Activated naive CD8-positive, alpha-beta T cell (primary cell): ENCODE results near the gene EXD1.
A peak's percentile ranks its signal among the peaks of the same experiment; 100 is the strongest.
"Not testable (repeated sequence)": the region's sequence is repeated elsewhere in the genome, so short reads cannot be mapped to it uniquely, and the experiment has no call there.

Experiments
- H3K27ac Mint-ChIP-seq: one replicate; pipeline ENCODE4 v1.8.0; 2021; ENCODE audit warnings: mixed read lengths
- H3K27me3 Mint-ChIP-seq: one replicate; pipeline ENCODE4 v1.8.0; 2021; ENCODE audit warnings: mixed read lengths
- H3K36me3 Mint-ChIP-seq: one replicate; pipeline ENCODE4 v1.8.0; 2021; ENCODE audit warnings: mixed read lengths
- H3K4me1 Mint-ChIP-seq: one replicate; pipeline ENCODE4 v1.8.0; 2021; ENCODE audit warnings: low read depth, mixed read lengths
- H3K4me3 Mint-ChIP-seq: one replicate; pipeline ENCODE4 v1.8.0; 2021; ENCODE audit warnings: mild to moderate bottlenecking, mixed read lengths
- H3K9me3 Mint-ChIP-seq: one replicate; pipeline ENCODE4 v1.8.0; 2021; ENCODE audit warnings: low read depth, mixed read lengths

Gene EXD1, protein sequence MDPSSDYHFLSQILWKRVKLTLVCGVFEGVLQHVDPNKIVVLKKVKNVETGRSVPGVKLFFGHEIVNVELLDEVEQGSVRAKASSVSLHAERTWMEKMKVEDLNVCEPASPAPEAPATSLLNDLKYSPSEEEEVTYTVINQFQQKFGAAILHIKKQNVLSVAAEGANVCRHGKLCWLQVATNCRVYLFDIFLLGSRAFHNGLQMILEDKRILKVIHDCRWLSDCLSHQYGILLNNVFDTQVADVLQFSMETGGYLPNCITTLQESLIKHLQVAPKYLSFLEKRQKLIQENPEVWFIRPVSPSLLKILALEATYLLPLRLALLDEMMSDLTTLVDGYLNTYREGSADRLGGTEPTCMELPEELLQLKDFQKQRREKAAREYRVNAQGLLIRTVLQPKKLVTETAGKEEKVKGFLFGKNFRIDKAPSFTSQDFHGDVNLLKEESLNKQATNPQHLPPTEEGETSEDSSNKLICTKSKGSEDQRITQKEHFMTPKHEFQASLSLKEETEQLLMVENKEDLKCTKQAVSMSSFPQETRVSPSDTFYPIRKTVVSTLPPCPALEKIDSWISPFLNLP

DNA sequence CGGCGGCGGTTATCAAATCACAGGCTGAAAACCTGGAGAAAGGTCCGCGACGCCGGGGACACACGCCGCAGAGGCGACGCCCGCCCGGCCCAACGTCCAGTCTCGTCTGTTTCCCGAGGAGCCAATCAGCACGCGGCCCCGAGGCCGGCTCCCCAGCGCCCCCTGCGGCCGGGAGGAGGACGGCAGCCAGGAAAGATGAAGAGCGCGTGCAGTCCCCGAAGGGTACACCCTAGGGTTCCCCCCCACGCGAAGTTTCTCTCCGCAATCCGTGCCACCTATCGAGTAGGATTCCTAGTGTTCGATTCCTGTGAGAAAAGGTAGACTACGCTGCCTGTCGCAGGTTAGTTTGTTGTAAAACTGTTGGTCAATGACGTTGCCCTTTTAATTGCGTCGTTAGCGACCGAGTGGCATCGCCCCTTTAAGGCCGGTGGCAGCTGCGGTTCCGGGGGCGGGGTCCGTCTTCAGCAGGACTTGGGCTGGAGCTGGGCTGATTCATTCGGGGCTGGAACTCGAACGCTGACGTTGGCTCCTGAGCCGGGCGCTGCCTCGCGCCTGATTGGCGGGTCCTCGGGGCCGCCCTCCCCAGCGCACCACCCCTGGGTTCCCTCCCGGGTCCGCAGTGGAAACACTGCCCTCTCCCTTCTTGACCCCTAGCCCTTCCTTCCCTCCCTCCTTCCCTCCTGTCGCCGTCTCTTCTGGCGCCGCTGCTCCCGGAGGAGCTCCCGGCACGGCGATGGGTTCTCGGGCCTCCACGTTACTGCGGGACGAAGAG, at the start of gene EXD1, which contains the start of gene CHP1:
Gene EXD1 (minus strand): TSS at position 108 of the 772 bp plus-strand sequence. CDS start 4,182 bp downstream, outside the sequence.
Gene CHP1 (plus strand): TSS at position 619 of the 772 bp plus-strand sequence. CDS start 115 bp downstream, at position 734.
- Mint-ChIP-seq H3K4me1 (peaks cover 39% of the 10 kb centered on the region), H3K4me3 (peak within 1 kb of the TSS; percentile 88), H3K36me3 (no peaks in the 10 kb centered on the region), H3K27ac (peak within 1 kb of the TSS; percentile 91), H3K9me3 (no peaks in the 10 kb centered on the region), H3K27me3 (no peaks in the 10 kb centered on the region)

GRCh38 chr15:41279535-41280283, 49.2 kb upstream of the EXD1 start:
- Mint-ChIP-seq H3K4me1 (peaks cover 16% of the 10 kb centered on the region), H3K27me3 (no peaks in the 10 kb centered on the region), H3K4me3 (no peak overlapping the region), H3K27ac (no peak overlapping the region), H3K9me3 (no peaks in the 10 kb centered on the region), H3K36me3 (peaks cover 5% of the 10 kb centered on the region)

DNA sequence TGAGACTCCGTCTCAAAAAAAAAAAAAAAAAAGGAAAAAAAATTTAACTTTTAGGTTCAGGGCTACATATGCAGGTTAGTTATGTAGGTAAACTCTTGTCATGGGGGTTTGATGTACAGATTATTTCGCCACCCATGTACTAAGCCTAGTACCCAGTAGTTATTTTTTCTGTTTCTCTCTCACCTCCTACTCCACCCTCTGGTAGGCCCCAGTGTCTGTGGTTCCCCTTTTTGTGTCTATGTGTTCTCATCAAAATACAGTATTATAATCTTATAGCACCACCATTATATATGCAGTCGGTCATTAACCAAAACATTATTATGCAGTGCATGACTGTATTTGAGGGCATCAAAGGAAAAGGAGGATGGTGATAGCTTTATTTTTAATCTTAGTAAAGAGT, 47.8 kb upstream of the EXD1 start:
- peaks cover 4% of the 10 kb centered on the region for H3K36me3 Mint-ChIP-seq

DNA sequence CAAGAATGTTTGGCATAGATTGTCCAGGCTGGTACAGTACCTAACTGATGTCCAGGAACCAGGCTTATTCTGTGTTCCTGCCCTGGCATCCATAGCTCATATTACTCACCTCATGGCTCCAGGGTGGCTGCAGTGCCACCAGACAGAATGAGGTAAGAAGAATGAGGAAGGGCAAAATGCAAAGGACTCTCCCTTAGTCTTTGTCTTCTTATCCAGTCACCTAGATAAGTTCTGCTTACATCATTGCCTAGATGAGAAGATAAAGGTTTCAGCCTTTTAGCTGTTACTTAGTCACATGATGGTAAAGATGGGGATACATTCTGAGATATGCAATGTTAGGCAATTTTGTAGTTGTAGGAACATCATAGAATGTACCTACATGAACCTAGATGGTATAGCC, 46.3 kb upstream of the EXD1 start:
- peaks cover under 1% of the 10 kb centered on the region for H3K4me1 Mint-ChIP-seq
- no peak overlapping the region for H3K4me3 Mint-ChIP-seq
- no peak overlapping the region for H3K27ac Mint-ChIP-seq
- no peaks in the 10 kb centered on the region for H3K27me3 Mint-ChIP-seq
- peaks cover 4% of the 10 kb centered on the region for H3K36me3 Mint-ChIP-seq
- no peaks in the 10 kb centered on the region for H3K9me3 Mint-ChIP-seq

More for the DNA sequence above, 47.8 kb upstream of the EXD1 start:
- Mint-ChIP-seq H3K27me3 (no peaks in the 10 kb centered on the region), H3K4me1 (peaks cover 10% of the 10 kb centered on the region), H3K9me3 (no peaks in the 10 kb centered on the region), H3K27ac (no peak overlapping the region), H3K4me3 (no peak overlapping the region)

DNA sequence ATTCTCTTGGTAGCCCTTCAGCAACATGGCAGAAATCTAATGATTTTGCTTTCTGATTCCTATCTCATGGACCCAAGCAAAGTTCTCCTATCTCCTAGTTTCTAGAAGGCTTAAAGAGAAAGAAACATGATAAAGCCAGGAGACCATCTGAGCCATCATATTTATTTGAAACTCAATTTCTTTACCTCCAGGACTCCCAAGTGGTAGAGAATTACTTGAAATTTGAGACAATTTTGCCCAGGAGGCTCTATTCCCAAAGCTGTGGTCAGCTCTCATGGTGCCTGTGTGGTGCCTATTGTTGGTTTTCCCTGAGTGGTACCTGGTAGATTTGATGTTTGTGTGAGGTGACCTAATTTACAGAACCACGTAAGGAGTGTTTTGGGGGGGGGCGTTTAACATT, 39.3 kb upstream of the EXD1 start:
- Mint-ChIP-seq H3K4me3 (no peak overlapping the region), H3K27ac (no peak overlapping the region), H3K36me3 (peaks cover 5% of the 10 kb centered on the region), H3K9me3 (no peaks in the 10 kb centered on the region), H3K4me1 (no peaks in the 10 kb centered on the region), H3K27me3 (no peaks in the 10 kb centered on the region)

DNA sequence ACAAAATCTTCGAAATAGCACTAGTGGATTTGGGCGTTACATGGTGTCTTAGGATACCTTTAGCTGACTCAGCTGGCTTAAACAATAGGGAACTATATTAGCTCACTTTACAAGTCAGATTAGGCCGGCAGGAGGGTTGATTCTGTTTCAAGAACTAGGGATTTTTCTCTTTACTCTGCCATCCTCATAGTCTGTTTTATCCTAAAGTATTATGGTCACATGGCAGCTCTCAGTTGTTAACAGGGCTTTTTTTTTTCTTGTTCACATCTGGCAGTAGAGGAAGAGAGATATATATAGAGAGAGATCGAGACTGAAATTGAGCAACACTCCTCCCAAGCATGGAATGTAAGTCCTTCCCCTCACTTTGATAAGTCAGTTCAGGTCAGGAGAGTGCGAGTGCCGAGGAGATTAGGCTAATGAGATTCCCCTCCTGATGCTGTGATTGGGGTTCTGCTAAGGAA, 33.4 kb upstream of the EXD1 start:
- no peaks in the 10 kb centered on the region for H3K27me3 Mint-ChIP-seq
- no peaks in the 10 kb centered on the region for H3K9me3 Mint-ChIP-seq
- H3K4me3 Mint-ChIP-seq = no peak overlapping the region
- no peaks in the 10 kb centered on the region for H3K4me1 Mint-ChIP-seq
- H3K27ac Mint-ChIP-seq = no peak overlapping the region
- peaks cover 5% of the 10 kb centered on the region for H3K36me3 Mint-ChIP-seq

DNA sequence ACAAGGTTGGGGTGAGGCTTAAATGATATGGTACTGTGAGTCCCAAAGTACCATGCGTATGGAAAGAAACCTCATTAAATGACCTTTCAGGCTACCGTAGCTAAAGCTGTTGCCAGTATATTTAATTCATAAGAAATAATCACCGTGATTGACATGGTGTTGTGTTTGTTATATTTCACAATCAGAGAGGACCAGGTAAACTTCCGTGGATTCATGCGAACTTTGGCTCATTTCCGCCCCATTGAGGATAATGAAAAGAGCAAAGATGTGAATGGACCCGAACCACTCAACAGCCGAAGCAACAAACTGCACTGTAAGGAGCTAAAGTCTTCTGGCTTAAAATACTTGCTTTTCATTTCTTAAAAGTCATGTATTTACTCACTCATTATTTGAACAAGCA, 32.0 kb upstream of the EXD1 start:
- Mint-ChIP-seq H3K27ac (no peak overlapping the region), H3K4me3 (no peak overlapping the region), H3K9me3 (no peaks in the 10 kb centered on the region), H3K4me1 (no peaks in the 10 kb centered on the region), H3K27me3 (no peaks in the 10 kb centered on the region), H3K36me3 (peaks cover 8% of the 10 kb centered on the region)

DNA sequence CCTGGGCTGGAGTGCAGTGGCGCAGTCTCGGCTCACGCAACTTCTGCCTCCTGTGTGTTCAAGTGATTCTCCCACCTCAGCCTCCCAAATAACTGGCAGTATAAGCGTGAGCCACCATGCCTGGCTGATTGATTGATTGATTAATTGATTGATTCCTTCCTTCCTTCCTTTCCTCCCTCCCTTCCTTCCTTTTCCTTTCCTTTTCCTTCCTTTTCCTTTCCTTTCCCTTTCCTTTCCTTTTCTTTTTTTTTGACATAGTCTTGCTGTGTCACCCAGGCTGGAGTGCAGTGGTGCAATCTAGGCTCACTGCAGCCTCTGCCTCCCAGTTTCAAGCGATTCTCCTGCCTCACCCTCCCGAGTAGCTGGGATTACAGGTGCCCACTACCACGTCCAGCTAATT, 30.4 kb upstream of the EXD1 start:
- H3K27ac Mint-ChIP-seq, H3K4me1 Mint-ChIP-seq, H3K36me3 Mint-ChIP-seq, H3K4me3 Mint-ChIP-seq, H3K9me3 Mint-ChIP-seq, H3K27me3 Mint-ChIP-seq: not testable (repeated sequence)

DNA sequence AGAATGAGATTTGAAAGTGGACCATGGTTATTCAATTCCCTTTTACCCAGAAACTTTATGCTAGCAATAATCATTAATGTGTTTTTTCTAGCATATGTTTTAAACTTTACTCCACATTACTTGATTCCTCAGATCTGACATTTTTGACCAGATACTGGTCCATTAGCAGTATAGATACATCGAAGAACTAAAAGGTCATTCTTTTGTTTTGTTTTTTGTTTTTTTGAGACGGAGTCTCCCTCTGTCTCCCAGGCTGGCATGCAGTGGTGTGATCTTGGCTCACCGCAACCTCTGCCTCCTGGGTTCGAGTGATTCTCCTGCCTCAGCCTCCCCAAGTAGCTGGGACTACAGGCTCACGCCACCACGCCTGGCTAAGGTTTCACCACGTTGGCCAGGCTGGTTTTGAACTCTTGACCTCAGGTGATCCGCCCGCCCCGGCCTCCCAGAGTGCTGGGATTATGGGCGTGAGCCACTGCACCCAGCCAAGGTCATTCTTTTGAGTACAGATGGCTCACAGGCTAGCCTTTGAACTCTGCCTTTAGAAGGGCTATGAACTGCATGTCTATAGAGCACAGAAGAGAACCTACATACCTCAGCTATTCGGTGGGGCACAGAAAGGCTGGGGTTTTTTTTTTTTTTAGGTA, 29.1 kb upstream of the EXD1 start:
- no peaks in the 10 kb centered on the region for H3K9me3 Mint-ChIP-seq
- no peak overlapping the region for H3K27ac Mint-ChIP-seq
- H3K4me1 Mint-ChIP-seq = no peaks in the 10 kb centered on the region
- H3K27me3 Mint-ChIP-seq = no peaks in the 10 kb centered on the region
- H3K36me3 Mint-ChIP-seq = peaks cover 8% of the 10 kb centered on the region
- H3K4me3 Mint-ChIP-seq = no peak overlapping the region

GRCh38 chr15:41258750-41259471, 28.4 kb upstream of the EXD1 start:
- Mint-ChIP-seq H3K9me3 (no peaks in the 10 kb centered on the region), H3K36me3 (peaks cover 11% of the 10 kb centered on the region), H3K4me1 (no peaks in the 10 kb centered on the region), H3K4me3 (no peak overlapping the region), H3K27me3 (no peaks in the 10 kb centered on the region), H3K27ac (no peak overlapping the region)

GRCh38 chr15:41256577-41257038, 26.1 kb upstream of the EXD1 start:
- Mint-ChIP-seq H3K4me1 (no peaks in the 10 kb centered on the region), H3K27ac (no peak overlapping the region), H3K27me3 (no peaks in the 10 kb centered on the region), H3K36me3 (peaks cover 6% of the 10 kb centered on the region), H3K9me3 (no peaks in the 10 kb centered on the region), H3K4me3 (no peak overlapping the region)

DNA sequence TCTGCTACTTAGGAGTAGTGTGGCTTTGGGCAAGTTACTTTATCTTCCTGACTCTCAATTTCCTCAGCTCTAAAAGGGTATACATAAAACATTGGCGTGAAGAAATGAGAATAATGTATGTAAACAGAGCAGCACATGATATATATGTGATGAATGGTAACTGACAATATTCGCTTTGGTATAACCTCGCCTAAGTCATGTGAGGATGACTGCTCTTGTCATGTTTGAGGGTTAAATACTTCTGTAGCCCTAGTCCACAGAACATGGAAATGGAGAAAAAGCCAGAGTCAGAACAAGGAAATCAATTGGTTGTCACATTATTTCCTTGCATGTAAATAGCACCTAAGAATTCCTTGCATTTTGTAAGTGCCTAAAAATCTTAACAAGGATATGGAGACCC, 25.5 kb upstream of the EXD1 start:
- H3K4me1 Mint-ChIP-seq = no peaks in the 10 kb centered on the region
- H3K9me3 Mint-ChIP-seq = no peaks in the 10 kb centered on the region
- H3K36me3 Mint-ChIP-seq = peaks cover 6% of the 10 kb centered on the region
- H3K27me3 Mint-ChIP-seq = no peaks in the 10 kb centered on the region
- no peak overlapping the region for H3K27ac Mint-ChIP-seq
- H3K4me3 Mint-ChIP-seq = no peak overlapping the region

DNA sequence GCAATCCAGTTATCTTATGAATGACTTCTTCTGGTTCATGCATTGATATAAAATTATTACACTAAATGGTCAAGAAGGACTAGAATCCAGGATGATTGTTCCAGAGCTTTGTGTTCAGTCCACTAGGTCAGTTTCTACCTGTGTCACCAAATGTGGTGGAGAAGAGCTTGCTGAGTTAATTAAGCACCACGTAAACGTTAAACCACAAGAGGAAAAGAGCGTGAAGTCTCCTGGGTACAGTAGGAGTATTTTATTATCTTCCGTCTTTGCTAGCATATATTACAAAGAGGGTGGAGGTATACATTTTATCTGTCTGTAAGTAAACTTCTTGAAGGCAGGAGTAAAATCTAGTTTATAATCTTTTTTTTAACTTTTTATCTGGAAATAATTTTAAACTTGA, 24.0 kb upstream of the EXD1 start:
- no peak overlapping the region for H3K4me3 Mint-ChIP-seq
- H3K4me1 Mint-ChIP-seq = no peaks in the 10 kb centered on the region
- H3K27me3 Mint-ChIP-seq = no peaks in the 10 kb centered on the region
- no peak overlapping the region for H3K27ac Mint-ChIP-seq
- no peaks in the 10 kb centered on the region for H3K9me3 Mint-ChIP-seq
- peaks cover 6% of the 10 kb centered on the region for H3K36me3 Mint-ChIP-seq

DNA sequence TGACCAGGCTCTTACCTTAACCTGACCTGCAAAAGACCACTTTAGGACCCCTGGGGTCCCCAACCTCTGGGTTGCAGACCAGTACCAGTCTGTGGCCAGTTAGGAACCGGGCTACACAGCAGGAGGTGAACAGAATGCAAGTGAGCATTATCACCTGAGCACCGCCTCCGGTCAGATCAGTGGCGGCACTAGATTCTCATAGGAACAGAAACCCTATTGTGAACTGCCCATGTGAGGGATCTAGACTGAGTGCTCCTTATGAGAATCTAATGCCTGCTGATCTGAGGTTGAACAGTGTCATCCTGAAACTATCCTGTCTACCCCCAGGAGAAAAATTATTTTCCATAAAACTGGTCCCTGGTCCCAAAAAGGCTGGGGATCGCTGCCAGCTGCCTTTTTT, 20.9 kb upstream of the EXD1 start:
- H3K36me3 Mint-ChIP-seq = peaks cover 3% of the 10 kb centered on the region
- no peaks in the 10 kb centered on the region for H3K9me3 Mint-ChIP-seq
- H3K27ac Mint-ChIP-seq = no peak overlapping the region
- no peaks in the 10 kb centered on the region for H3K27me3 Mint-ChIP-seq
- no peaks in the 10 kb centered on the region for H3K4me1 Mint-ChIP-seq
- no peak overlapping the region for H3K4me3 Mint-ChIP-seq
